Right lobe of liver (tissue), 4 donors: Measurements from ENCODE around the gene KRTAP12-4.

Experiments used
- POLR2A ChIP-seq: fragments of 450-650 bp; IDR thresholded peaks from one replicate; pipeline ENCODE4 v1.6.1; 2017; ENCODE audit warnings: antibody characterized with exemption, mild to moderate bottlenecking
- TF ChIP-seq, protein P1 (sequence below), 4 donors: fragments of 200-600 bp in 3 of 4; fragments of 450-650 bp in 1 of 4; IDR thresholded peaks; one replicate each; pipeline versions ENCODE4 v1.5.1 to v1.8.0; 2016 to 2022; ENCODE audit warnings: antibody characterized with exemption in 4 of 4, mild to moderate bottlenecking in 2 of 4
- donor health status: DM: no; HTN: no; CAD: no.
- donor health status: DM: no; HTN: no; CAD: no.
- donor health status: DM: no; HTN: yes; CAD: no.

DNA sequence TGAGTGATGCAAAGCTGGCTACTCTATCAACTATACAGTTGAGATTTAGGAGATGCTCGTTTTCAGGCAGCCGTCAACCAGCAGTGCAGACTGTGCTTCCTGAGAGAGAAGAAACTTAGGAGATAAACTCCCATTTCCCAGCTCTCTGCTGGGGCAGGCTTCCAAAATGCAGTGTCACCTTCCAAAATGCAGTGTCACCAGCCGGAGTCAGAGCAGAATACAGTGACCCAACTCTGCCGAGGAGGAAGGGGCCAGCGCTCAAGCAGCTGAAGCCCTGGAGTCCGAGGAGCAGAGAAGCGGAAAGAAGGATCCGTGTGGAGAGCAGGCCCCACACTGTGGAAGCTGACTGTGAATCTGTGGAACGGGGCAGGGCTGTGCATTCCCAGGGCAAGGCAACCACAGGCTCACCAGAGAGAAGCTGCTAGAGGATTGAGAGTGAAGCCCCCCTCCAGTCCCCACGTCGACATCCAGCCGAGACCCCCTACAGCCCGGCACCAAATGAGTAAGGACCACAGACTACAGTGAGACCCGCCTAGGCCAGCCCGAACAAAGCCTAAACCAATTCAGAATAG, 28.2 kb upstream of the KRTAP12-4 start:
- TF ChIP-seq, protein P1, sequence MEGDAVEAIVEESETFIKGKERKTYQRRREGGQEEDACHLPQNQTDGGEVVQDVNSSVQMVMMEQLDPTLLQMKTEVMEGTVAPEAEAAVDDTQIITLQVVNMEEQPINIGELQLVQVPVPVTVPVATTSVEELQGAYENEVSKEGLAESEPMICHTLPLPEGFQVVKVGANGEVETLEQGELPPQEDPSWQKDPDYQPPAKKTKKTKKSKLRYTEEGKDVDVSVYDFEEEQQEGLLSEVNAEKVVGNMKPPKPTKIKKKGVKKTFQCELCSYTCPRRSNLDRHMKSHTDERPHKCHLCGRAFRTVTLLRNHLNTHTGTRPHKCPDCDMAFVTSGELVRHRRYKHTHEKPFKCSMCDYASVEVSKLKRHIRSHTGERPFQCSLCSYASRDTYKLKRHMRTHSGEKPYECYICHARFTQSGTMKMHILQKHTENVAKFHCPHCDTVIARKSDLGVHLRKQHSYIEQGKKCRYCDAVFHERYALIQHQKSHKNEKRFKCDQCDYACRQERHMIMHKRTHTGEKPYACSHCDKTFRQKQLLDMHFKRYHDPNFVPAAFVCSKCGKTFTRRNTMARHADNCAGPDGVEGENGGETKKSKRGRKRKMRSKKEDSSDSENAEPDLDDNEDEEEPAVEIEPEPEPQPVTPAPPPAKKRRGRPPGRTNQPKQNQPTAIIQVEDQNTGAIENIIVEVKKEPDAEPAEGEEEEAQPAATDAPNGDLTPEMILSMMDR (IDR thresholded peaks at IDR 0.05) = no peak
- no peak for TF ChIP-seq POLR2A
